ENCODE results near the gene NOS1AP. TPM values are rescaled to one million over a fixed set of nuclear protein-coding genes. Genes with fewer than 3 reads are reported as not detected.
"Not testable (repeated sequence)": the region's sequence is repeated elsewhere in the genome, so short reads cannot be mapped to it uniquely, and the experiment has no call there.

The NOS1AP gene
- total RNA-seq, 1 donor, result 0.18 TPM

- no peak overlapping the region for H3K4me3 ChIP-seq (ENCODE audit: low read depth, low read length)
Observed at GRCh38 chr1:162075862-162076261, 6.4 kb downstream of the NOS1AP start.

GRCh38 chr1:162077648-162078299 is 8.3 kb downstream of the NOS1AP start:
- no peak for DNase-seq (ENCODE audit: low read depth)
- TF ChIP-seq, protein P1, sequence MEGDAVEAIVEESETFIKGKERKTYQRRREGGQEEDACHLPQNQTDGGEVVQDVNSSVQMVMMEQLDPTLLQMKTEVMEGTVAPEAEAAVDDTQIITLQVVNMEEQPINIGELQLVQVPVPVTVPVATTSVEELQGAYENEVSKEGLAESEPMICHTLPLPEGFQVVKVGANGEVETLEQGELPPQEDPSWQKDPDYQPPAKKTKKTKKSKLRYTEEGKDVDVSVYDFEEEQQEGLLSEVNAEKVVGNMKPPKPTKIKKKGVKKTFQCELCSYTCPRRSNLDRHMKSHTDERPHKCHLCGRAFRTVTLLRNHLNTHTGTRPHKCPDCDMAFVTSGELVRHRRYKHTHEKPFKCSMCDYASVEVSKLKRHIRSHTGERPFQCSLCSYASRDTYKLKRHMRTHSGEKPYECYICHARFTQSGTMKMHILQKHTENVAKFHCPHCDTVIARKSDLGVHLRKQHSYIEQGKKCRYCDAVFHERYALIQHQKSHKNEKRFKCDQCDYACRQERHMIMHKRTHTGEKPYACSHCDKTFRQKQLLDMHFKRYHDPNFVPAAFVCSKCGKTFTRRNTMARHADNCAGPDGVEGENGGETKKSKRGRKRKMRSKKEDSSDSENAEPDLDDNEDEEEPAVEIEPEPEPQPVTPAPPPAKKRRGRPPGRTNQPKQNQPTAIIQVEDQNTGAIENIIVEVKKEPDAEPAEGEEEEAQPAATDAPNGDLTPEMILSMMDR (IDR thresholded peaks at IDR 0.05; ENCODE audit: insufficient read depth, low read length), result no peak
- H3K4me3 ChIP-seq (ENCODE audit: low read depth, low read length), result no peak overlapping the region

More at GRCh38 chr1:162075862-162076261, 6.4 kb downstream of the NOS1AP start:
- TF ChIP-seq, protein P1 (IDR thresholded peaks at IDR 0.05; ENCODE audit: insufficient read depth, low read length), result no peak
- no peak for DNase-seq (ENCODE audit: low read depth)

- DNase-seq (ENCODE audit: low read depth), result no peak
- TF ChIP-seq, protein P1 (IDR thresholded peaks at IDR 0.05; ENCODE audit: insufficient read depth, low read length), result no peak
- no peak overlapping the region for H3K4me3 ChIP-seq (ENCODE audit: low read depth, low read length)
Observed at GRCh38 chr1:162079030-162079429, 9.5 kb downstream of the NOS1AP start.

DNA sequence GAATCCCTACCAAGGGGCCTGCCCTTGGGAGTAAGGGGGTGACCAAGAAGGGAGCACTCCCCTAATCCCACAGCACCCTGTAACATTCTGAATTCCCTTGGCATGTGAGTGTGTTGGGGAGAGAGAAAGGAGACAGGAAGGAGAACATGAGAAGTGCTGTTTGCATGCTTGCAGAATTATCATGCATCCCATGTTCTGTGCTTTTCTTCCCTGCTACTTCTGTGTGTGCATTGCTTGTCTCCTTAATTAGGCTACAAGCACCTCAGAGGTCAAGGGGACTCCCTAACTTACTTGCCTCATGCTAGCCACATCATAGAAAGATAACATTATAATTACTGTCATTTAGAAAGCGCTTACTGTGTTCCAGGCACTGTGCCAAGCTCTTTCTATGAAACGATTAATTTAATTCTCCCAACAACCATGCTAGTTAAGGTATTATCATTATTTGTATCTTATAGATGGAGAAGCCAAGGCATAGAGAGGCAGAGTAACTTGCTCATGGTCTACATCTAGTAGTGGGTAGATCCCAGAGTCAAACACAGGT is 11.1 kb downstream of the NOS1AP start:
- no peak overlapping the region for H3K4me3 ChIP-seq (ENCODE audit: low read depth, low read length)
- TF ChIP-seq, protein P1 (IDR thresholded peaks at IDR 0.05; ENCODE audit: insufficient read depth, low read length), result no peak
- no peak for DNase-seq (ENCODE audit: low read depth)

DNA sequence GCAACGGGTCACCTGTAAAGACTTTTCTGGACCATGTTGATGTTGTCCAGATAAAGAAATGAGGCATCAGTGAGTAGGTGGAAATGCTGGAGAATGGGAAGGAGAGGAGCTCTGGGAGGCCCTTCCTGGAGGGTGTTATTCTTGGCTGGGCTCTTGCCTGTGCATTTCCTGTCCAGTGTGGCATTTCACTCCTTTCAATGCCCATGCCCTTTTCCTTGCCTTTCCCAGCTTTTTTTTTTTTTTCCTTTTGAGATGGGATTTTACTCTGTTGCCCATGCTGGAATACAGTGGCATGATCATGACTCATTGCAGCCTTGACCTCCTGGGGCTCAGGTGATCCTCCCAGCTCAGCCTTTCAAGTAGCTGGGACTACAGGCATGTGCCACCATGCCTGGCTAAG is 11.8 kb downstream of the NOS1AP start:
- no peak overlapping the region for H3K4me3 ChIP-seq (ENCODE audit: low read depth, low read length)
- no peak for DNase-seq (ENCODE audit: low read depth)
- TF ChIP-seq, protein P1 (IDR thresholded peaks at IDR 0.05; ENCODE audit: insufficient read depth, low read length), result no peak

DNA sequence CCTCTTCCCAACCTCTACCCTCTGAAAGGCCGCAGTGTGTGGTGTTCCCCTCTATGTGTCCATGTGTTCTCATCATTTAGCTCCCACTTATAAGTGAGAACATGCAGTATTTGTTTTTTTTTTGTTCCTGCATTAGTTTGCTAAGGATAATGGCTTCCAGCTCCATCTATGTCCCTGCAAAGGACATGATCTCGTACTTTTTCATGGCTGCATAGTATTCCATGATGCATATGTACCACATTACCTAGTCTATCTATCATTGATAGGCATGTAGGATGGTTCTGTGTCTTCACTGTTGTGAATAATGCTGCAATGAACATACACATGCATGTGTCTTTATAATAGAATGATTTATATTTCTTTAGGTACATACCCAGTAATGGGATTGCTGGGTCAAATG is 12.6 kb downstream of the NOS1AP start:
- H3K4me3 ChIP-seq (ENCODE audit: low read depth, low read length); DNase-seq (ENCODE audit: low read depth): not testable (repeated sequence)

- no peak for DNase-seq (ENCODE audit: low read depth)
- TF ChIP-seq, protein P1 (IDR thresholded peaks at IDR 0.05; ENCODE audit: insufficient read depth, low read length), result no peak
- no peak overlapping the region for H3K4me3 ChIP-seq (ENCODE audit: low read depth, low read length)
Observed at GRCh38 chr1:162083273-162083672, 13.8 kb downstream of the NOS1AP start.

Measured in fibroblast of the aortic adventitia (primary cell).